ENCODE results near the gene SLC1A1.

DNA sequence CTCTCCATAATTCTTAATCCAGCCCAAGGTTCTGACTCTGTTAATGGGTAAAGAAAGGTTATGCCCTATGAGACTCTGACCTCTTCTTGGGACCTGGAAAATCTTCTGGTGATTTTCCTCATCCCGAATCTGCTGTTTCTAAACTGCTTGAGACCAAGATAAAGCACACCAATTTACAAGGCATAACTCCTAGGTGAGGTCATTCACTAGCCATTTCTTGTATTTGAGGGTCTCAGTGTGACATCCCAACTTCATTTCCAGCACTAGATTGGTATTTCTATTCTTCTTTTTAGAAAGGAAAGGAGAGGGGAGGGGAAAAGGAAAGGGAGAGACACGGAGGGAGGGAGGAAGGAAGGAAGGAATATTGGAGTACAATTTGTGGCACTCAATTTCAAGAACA, 51.6 kb downstream of the SLC1A1 start:
- TF ChIP-seq FOXP2 (optimal IDR thresholded peaks at IDR 0.05; ENCODE audit: borderline replicate concordance, extremely low read depth, extremely low read length, insufficient read depth) (no peak), POLR2AphosphoS5 (IDR thresholded peaks at IDR 0.05; ENCODE audit: low read depth, low read length) (no peak)

Data from PFSK-1 (cell line).